WI38 (cell line): ENCODE measurements around the gene SH3YL1.

Experiments used
- H3K4me3 ChIP-seq: 2 replicates; pipeline ENCODE4 v1.5.1; 2011; ENCODE audit warnings: low read depth, mild to moderate bottlenecking, control low read depth, low read length
- TF ChIP-seq, protein P1 (sequence below): IDR thresholded peaks from 2 replicates; pipeline ENCODE4 v1.5.1; 2012; ENCODE audit warnings: low read depth, mild to moderate bottlenecking, control low read depth, low read length

The SH3YL1 gene

DNA sequence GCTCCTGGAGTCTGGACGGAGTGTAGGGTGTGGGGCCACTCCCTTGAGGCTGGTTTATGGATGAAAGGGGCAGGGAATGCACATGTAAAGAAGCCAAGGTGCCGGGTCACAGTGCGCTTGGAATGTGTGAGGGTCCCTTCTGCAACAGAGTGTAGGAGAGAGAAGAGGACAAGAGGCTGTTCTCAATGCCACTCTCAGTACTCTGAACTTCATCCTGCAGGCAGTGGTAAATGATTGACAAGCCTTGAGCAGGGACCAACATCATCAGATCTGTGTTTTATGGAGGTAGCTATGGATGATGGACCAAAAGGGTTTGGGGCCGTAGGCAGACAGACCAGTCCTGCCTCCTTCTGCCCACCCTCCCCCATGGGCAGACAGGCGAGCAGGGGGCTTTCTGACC is 31.3 kb upstream of the SH3YL1 start:
- no peak overlapping the region for H3K4me3 ChIP-seq
- TF ChIP-seq, protein P1, sequence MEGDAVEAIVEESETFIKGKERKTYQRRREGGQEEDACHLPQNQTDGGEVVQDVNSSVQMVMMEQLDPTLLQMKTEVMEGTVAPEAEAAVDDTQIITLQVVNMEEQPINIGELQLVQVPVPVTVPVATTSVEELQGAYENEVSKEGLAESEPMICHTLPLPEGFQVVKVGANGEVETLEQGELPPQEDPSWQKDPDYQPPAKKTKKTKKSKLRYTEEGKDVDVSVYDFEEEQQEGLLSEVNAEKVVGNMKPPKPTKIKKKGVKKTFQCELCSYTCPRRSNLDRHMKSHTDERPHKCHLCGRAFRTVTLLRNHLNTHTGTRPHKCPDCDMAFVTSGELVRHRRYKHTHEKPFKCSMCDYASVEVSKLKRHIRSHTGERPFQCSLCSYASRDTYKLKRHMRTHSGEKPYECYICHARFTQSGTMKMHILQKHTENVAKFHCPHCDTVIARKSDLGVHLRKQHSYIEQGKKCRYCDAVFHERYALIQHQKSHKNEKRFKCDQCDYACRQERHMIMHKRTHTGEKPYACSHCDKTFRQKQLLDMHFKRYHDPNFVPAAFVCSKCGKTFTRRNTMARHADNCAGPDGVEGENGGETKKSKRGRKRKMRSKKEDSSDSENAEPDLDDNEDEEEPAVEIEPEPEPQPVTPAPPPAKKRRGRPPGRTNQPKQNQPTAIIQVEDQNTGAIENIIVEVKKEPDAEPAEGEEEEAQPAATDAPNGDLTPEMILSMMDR: no peak

DNA sequence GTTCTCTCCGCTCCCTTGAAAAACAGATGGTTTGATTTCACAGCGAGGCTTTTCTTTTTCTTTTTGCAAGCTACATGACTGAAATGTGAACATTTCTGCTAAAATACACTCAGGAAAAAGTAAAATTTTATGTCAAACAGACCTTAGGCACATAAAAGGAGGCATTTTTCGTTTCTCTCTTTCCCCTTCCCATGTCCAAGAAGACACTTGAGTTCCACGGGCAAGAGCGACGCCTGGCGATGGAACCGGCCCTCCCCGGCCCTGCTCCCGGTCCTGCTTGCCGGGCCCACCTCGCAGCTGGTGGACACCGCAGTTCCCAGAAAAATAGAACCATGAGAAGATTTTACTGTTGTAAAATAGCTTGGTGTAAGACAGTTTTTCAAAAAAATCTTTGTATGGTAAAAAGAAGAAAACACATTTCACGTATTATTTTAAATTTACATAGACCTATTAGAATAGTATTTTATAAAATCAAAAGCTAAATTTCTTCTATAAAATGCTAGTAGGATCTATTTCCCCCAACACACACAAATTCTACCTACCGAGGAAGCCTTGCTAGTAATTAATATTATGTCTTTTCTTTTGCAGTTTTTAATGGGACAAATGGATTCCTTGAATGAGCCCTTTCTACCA is 26.4 kb upstream of the SH3YL1 start:
- peak overlapping the region; percentile 60 for H3K4me3 ChIP-seq
- TF ChIP-seq, protein P1: peak; percentile 92

DNA sequence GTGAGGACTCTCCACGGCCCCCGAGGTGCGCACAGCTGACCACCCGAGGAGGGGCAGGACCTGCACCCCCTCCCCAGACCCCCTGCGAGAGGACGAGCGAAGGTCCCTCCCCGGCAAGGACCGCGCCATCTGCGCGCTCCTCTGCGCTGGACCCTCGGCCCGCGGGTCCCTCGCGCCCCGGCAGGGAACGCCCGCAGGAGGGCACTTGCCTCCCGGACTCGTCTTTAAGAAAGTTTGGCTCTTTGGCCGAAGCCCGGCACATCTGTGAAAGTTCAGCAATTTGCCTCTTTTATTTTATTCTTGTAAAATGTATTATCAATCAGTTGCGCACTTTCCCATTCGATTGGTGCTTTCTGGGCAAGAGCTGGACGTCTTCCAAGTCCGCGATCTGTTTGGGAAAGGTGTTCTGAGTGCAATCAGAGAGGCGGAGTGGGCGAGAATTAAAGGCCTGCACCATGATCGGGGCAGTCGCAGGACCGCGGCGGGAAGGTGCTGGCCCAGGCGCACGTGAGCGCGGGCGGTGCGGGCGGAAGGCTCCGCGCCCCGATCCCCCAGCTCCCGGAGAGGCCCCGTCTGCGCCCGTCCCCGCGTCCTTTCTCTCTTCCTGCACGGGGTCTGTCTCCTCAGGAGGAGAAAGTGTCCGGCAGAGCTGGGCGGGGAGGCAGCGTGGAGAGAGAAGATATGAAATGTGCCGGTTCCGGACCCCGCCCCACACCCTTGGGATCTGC is 25.7 kb upstream of the SH3YL1 start:
- TF ChIP-seq, protein P1: no peak
- peak overlapping the region; percentile 60 for H3K4me3 ChIP-seq

DNA sequence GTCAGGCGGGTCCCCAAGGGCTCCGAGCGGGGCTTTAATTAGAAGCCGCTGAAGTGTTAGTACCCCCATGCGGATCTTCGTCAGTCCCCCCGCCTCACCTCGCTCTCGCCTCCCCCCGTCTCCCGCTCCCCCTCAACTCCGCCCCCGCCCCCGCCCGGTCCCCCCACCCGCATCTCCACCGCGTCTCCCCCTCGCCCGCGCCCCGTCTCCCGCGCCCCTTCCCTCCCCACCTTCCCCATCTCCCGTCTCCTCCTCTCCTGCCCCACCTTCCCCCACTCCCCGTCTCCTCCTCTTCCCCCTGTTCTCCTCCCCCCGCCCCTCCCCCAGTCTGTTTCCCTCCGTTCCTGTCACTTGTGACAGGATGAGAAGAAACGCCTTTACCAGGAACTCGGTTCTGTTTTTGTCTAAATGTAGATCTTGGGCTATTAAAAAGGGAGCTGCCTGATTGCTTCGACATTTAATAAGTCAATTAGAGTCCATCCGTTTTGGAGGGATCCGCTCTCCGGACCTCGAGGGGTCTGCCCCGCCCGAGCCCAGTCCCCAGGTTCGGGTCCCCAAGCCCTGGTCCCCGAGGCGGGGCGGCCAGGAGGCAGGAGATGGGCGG is 25.0 kb upstream of the SH3YL1 start:
- TF ChIP-seq, protein P1: no peak

DNA sequence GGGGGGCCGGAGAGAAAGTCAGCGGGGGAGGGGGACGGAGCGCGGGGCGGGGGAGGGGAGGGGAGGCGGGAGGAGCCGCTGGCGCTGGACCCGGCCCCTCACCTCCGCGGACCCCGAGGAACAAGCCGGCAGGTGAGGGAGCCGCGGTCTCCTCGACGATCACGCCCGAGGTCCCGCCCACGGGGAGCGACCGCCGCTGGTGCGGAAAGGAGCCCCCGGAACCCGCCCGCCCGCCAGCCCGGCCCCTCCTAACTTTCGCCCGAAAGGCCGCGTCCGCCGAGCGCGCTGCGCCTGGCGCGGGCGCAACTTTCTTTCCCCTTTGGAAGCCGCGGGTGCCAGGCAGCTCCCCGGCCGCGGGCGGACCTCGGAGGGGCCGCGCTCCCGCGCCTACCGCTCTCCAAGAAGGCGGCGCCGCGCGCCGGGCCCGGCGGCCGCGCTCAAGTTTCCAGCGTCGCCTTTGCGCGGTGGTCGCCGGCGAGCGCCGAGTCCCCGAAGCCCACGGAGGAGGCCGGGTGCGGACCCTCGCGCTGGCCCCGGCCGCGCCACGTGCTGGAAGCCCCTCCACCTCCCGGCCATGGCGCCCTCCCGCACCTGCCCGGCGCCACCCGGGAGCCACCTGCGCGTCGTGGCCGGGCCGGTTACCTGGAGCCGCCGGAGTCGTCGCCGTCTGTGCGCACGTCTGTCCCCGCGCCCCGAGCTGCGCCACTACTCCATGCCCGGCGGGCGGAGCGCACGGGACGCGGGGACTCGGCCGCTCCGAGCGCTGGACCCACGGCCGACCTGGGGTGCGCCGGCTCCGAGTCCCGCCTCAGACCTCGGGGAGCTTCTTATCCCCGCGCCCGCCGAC is 24.3 kb upstream of the SH3YL1 start, which contains the start of gene ALKAL2:
Gene ALKAL2 (minus strand): TSS at position 181 of the 847 bp plus-strand sequence. CDS start 256 bp downstream, outside the sequence.
- TF ChIP-seq, protein P1: no peak
- 0 out of 2 replicates have a peak within 1 kb of the TSS, but pooled peaks have one; percentile 10 for H3K4me3 ChIP-seq

More for the DNA sequence above, 25.0 kb upstream of the SH3YL1 start:
- H3K4me3 ChIP-seq: peak overlapping the region; percentile 60

DNA sequence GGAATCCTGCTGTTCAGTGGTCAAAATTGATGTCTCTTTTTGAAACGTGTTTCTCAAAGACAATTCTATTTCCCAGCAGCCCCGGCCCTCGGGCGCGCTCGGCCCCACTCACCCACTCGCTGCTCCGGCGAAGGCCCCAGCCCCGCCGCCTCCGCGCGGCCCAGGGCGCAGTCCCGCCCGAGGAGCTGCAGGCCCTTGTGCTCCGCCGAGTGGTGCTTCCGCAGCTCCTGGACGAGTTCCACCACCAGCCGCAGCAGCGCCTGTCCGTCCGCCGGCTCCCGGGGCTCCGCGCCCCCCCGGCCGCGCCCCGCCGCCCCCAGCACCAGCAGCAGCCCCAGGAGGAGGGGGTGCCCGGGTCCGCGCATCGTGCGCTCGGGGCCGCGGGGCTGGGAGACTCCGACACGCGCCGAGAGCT is 23.6 kb upstream of the SH3YL1 start:
- 0 out of 2 replicates have a peak overlapping the region, but pooled peaks have one; percentile 9 for H3K4me3 ChIP-seq
- TF ChIP-seq, protein P1: no peak
